Amygdala (tissue), 56 donors: Measurements from ENCODE around the gene MYO1A.
A peak's percentile ranks its signal among the peaks of the same experiment; 100 is the strongest.

Experiments
- DNase-seq, 56 donors: peaks; one replicate each; lab custom pipeline; 2025; lab: John Stamatoyannopoulos, UW

Gene MYO1A

GRCh38 chr12:57049890-57050289, at the start of gene MYO1A:
TSS of gene MYO1A (minus strand) at chr12:57050129. CDS start at chr12:57048323, 1,806 bp downstream.
- no peak for DNase-seq

GRCh38 chr12:57099047-57099714, 49.3 kb upstream of the MYO1A start:
- no peak for DNase-seq

DNA sequence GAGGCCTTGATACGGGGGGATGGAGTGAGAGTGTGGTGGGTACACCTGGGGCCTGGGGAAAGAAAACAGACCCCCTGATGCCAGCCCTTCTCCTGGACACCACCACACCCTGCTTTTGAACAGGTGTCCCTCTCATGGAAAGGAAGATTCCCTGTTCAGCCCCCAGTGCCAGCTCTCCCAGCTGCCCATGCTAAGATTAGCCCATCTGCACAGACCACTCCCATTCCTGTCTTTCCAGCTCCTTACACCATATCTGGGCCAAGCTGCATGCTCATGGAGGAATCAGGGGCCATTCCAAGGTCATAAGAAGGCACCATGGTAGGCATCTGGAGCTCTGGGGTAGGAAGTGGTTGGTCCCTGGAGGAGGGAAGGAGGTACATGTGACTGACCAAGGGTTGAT, 48.6 kb upstream of the MYO1A start:
- DNase-seq: no peak

GRCh38 chr12:57097554-57097835, 47.6 kb upstream of the MYO1A start:
- DNase-seq: no peak

GRCh38 chr12:57096748-57097553, 47.0 kb upstream of the MYO1A start:
- no peak for DNase-seq

- peak in 1 of 56 donors; percentile 32 for DNase-seq
Measured at GRCh38 chr12:57096099-57096572, 46.2 kb upstream of the MYO1A start.

DNA sequence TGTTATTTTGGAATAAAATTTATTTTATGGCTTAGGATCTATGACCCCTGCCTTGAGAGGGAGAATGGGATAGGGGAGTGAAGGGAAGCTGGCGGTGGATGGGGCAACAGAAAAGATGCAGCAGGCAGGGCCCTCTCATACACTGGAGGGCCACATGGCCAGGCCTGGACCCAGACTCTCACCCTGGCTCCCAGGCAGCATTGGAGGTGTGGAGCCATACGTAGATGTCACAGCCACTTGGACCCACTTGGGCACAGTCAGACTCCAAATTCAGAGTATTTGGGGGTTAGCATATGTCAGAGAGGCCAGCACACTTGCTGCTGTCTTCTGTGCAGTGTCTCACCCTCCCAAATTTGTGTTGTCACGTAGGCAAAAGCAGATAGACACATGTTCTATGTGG, 45.5 kb upstream of the MYO1A start:
- DNase-seq: no peak

DNA sequence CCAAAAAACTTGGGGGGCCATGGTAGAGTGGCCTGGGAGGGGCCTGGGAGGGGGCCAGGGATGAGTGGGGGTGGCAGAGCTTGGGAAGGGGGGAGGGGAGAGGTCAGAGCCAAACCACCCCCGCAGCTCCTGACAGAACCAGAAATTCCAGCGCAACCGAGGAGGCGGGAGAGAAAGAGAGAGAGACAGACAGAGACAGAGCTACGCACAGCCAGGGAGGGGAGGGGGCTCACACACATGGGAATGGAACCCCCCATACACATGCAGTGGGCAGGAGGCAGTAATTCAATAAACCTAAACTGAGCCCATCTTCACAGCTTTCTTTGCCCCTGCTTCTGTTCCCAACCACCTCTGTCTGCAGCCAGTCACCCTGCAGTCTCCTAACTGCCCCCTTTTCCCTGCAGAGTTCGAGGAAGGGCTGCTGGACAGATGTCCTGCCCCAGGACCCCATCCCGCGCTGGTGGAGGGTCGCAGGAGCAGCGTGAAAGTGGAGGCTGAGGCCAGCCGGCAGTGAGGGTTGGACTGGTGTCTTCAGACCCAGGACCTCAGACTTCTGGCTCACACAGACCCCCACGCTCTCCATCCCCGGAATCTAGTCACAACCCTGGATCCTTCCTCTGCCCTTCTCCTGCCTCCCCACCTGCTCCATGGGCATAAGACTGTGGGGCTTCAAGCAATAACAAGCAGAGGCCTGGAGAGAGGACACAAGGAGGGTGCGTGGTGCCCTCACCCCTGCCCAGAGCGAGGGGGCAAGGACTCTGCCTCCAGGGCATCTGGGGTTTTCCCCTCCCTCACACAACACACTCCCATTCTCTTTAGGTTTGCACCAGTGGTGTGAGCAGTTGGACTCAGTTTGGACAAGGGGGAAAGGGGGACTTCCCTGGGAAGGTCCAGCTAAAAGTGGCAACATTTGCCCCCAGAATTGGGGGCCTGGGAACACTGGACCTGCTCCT, 44.6 kb upstream of the MYO1A start:
- DNase-seq: peak in 3 of 56 donors; percentile 48 to 53 (median 48)

- peak in 33 of 56 donors; percentile 7 to 74 (median 33) for DNase-seq
Measured at GRCh38 chr12:57093415-57094207, 43.7 kb upstream of the MYO1A start.

- DNase-seq: peak in 1 of 56 donors; percentile 8
Measured at GRCh38 chr12:57092876-57093414, 43.0 kb upstream of the MYO1A start.

DNA sequence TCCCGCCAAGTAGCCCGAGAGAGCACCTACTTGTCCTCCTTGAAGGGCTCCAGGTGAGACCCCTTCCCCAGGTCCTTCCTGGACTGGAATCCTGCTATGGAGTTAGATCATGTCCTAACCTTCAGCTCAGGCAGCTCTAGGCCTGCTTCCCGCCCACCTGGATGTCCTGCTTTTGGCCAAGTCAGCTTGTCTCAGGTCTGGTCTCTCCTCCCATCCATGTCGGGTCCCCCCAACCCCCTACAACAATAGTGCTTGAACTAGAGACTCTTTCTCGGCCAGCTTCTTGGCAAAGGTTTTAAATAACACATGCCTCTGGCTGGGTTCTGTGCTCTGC, 42.6 kb upstream of the MYO1A start:
- DNase-seq: no peak

DNA sequence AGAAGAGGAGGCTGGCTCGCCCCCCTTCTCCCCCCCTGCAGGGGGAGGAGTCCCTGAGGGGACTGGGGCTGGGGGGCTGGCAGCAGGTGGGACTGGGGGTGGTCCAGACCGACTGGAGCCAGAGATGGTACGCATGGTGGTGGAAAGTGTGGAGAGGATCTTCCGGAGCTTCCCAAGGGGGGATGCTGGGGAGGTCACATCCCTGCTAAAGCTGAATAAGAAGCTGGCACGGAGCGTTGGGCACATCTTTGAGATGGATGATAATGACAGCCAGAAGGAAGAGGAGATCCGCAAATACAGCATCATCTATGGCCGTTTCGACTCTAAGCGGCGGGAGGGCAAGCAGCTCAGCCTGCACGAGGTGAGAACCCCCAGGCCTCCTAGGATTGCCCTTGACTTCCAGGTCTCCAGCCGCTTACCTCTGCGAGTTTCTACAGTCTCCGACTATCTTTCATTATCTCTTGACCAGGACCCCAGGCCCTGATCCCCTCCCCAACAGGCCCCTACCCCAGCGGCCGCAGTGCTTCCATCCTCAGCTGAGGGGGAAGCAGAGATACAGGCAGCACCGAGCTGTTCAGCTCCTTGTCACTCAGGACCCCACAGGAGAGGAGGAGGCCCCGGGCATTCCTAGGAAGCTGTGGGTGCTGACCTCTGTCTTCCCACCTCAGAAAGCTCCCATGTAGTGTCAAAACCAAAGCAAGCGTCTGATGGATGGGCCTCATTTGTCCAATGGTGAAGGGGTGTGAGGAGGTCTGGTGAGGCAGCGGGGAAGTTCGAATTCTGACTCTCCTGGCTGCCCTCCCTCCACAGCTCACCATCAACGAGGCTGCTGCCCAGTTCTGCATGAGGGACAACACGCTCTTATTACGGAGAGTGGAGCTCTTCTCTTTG, 42.0 kb upstream of the MYO1A start:
- no peak for DNase-seq

DNA sequence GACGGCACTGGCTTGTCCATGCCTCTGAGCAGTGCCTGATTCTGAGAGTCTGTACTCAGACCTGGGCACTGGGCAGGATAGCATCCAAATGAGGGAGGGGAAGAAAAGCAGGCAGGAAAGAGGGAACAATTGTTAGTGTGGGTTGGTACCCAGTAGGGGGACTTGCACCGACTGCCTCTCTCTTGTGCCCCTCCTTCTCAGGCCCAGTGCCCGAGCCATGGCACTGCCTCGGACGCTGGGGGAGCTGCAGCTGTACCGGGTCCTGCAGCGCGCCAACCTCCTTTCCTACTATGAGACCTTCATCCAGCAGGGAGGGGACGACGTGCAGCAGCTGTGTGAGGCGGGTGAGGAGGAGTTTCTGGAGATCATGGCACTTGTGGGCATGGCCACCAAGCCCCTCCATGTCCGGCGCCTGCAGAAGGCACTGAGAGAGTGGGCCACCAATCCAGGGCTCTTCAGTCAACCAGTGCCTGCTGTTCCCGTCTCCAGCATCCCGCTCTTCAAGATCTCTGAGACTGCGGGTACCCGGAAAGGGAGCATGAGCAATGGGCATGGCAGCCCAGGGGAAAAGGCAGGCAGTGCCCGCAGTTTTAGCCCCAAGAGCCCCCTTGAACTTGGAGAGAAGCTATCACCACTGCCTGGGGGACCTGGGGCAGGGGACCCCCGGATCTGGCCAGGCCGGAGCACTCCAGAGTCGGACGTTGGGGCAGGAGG, 41.2 kb upstream of the MYO1A start:
- peak in 43 of 56 donors; percentile 12 to 76 (median 45) for DNase-seq

- no peak for DNase-seq
Measured at GRCh38 chr12:57090490-57090889, 40.6 kb upstream of the MYO1A start.

GRCh38 chr12:57089271-57090245, 39.6 kb upstream of the MYO1A start:
- DNase-seq: peak in 41 of 56 donors; percentile 22 to 77 (median 52)

DNA sequence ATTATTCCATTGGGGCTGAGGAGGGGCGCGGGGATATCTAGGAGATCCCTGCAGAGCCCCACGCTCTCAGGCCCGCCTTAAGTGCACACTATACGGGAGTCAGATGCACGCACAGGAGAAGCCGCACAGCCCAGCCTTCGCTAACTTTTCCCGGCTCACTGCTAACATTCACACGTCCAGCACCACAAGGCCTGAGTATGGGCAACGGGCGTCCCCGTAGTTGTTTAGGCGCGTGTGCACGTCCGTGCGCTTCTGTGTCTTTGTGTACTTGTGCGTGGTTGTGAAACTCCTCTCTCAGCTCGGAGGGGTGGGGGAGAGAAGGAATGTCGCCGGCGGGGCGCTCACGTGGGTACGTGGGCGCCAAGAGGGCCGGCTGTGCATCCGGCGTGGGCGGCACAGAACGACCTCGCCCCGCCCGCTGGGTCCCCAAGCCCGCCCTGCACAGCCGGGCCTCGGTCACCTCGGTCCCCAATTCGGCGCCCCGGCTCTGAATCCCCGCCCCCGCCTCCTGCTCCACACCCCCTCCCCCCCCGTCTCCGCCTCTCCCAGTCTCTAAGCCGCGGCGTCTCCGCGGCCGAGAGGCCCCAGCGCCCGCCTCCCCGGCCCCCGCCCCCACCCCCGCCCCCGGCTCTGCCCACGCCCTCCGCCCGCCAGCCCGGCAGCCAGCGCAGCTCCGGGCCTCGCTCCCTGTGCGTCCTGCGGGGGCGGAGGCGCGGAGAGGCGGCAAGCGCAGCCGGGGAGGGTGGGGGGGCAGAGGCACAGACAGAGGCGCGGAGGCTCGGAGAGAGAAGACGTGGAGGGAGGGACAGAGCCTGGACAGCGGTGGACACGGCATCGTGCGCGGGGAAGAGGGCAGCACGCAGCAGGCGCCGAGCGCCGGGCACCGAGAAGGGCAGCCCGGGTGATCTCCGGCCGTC, 38.7 kb upstream of the MYO1A start, which contains the start of gene NAB2:
TSS of gene NAB2 (plus strand) at position 761 of the 917 bp plus-strand sequence. CDS start 158 bp downstream, outside the sequence.
- peak in 55 of 56 donors; percentile 27 to 93 (median 82) for DNase-seq
